Left colon (tissue), 2 donors: ENCODE results near the gene MYOM1. TPM values are rescaled to one million over a fixed set of nuclear protein-coding genes. Genes with fewer than 3 reads are reported as not detected.
A peak's percentile ranks its signal among the peaks of the same experiment; 100 is the strongest.

Experiments used
- ATAC-seq: fragments of 200-7000 bp; cut with Tn5 transposase; one replicate; pipeline ENCODE4 v1.9.1; 2020; ENCODE audit warnings: mild to moderate bottlenecking, moderate library complexity
- DNase-seq, 2 donors: peaks; one replicate each; pipeline ENCODE4 v3.0.0-alpha.2; 2020
- intact Hi-C, 2 donors: fragments of 100-400 bp; cut with DNase I in 1 of 2; cut with micrococcal nuclease in 1 of 2; formaldehyde crosslinking; loops; one replicate each; pipeline versions ENCODE4 v1.11.2 to v1.14.0; 2022; cut with DNase I, micrococcal nuclease
- long read RNA-seq: library from polyadenylated mRNA; unstranded; transcript quantifications from one replicate; pipeline ENCODE4 v2.0.0, GENCODE V29; 2021
- total RNA-seq, 2 donors: library from RNA; stranded (reverse); fragmentation: NEBNext Ultra II Directional; extraction: Animal tissue kit (Norgen Biotek cat#: 25700); gene quantifications; one replicate each; pipeline ENCODE4 v1.2.1, GENCODE V29; 2021
- donor health status: DM: no; HTN: no; CAD: no.
- donor health status: DM: yes; HTN: yes; CAD: no.

The MYOM1 gene
- 1 to 10 TPM; 3.5 to 9.6 TPM for total RNA-seq
- long read RNA-seq, partial matches to known transcripts: 3 of 5 reads
- long read RNA-seq, other reads (novel, unspliced or antisense): 2 of 5 reads

DNA sequence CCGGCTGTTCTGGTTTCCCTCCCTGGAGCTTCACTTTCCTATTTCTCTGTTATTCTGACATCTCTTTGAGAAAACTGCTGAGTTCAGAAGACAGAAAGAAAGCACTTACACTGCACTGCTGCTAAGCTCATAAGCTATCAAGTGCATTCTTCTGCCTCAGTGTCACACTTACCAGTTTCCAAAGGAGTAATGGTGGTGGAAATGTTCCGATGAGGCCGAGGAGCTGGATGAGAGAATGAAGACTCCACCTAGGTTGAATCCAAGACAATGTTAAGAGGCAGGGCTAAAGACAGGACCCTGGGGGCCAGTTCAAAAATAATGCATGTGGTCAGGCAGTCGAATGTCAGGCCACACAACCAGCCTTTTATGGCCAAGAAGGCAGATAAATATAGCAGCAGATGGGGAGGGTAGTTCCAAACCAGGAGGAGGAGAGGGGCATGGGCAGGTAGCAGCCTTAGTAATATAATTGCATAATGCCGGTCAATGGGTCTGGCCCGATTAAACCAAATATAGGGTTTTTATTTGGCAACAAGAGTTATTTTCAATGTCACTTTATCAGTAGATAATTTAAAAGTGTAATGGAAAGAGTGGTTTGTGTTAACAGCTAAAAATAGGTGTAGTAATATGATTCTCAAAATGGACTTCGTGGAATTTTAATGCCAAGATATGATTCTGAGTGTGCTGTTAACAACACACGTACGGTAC is at the start of gene MYOM1:
Gene MYOM1, minus strand, starts transcription at position 338 of the 705 bp plus-strand sequence. CDS start 4,745 bp downstream, outside the sequence.
- no peak for ATAC-seq
- no peak for DNase-seq
- intact Hi-C loops: no loop called here

DNA sequence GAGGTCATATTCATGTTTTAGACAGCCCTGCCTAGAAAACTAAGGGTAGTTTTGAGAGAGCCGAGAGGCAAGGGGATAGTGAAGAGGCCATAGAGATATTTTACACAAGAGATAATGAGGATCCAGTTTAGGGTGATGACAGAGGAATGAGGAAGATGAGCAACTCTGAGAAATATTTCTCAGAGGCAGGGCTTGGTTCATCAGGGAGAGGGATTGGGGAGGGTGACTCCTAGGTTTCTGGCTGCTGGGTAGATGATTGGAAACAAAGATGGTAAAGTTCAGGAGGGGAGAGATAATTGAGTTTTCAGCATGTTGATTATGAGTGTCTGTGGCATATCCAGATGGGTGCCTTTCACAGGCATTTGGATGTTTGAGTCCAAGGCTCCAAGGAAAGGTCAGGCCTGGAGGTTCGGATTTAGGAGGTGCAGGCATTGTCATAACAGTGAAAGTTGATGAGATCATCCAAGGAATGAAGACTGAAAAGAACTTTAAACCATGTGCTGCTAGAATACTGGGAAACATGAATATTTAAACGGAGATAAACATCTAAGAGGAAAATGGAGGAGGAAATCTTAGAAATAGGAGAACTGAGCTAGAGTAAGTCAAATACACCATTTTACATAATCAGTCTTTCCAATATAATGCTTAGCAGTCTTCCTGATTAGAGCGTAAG is 49.6 kb upstream of the MYOM1 start:
- intact Hi-C loops: no loop called here
- DNase-seq: no peak
- ATAC-seq: no peak

DNA sequence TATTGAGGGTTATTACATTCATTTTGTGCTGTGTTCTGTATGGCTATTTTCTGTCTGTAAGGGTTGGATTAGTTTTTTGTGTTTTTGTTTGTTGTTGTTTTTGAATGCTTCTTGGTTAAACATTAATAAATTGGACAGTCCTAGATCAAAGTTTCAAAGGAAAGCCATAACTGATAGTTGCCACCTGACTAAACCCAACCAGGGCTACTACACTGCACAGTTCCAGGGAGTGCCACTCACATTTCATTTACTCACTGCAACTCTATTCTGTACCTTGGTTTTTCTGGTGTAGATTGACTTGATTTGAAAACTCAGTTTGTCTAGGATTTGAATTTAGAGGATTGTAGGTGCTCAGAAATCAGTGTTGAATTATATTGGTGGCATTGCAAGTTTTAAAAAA is 48.5 kb upstream of the MYOM1 start:
- no peak for DNase-seq
- ATAC-seq: peak; percentile 53
- intact Hi-C loops: no loop called here

DNA sequence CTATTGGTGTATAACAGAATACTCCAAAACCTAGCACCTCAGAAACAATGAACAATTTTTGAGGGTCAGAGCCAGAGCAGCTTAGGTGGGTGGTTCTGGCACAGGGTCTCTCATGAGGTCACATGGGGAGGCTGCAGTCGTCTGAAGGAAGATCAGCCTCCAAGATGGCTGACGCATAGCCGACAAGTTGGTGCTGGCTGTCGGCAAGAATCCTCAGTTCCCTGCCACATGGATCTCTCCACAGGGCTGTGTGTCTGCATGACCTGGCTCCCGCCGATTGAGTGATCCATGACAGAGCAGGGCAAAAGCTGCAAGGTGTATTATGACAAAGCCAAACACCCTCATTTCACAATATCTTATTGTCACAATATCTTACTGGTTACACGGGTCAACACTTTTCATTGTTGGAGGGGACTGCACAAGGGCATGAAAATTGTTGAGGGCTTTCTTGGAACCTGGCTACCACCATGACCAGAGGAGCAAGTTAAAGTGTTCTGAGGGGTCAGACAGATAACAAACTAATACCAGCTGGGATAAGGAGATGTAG is 46.4 kb upstream of the MYOM1 start:
- intact Hi-C loops: no loop called here
- DNase-seq (no peak), ATAC-seq (no peak)

DNA sequence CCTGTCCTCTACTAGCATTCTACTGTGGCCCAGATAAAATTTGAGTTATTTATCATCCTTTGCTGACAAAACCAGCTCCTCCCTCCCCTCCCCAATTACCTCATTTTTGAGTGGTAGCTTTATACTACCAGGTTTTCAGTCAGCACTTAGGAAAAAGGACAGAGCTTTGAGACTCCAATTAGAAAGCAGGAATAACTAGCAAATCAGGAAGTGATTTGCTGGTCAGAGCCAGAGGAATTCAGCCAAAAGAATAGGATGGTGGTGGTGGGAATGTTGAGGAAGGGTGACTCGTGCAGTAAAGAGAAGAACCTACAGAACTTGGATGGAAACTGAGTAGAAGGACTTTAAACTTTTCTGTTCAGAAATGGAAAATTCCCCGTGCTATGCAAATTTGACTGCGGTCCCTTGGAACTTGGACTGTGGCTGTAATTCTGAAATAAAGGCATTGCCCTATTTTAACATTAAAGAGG is 45.8 kb upstream of the MYOM1 start:
- intact Hi-C loops: no loop called here
- DNase-seq (no peak), ATAC-seq (no peak)

DNA sequence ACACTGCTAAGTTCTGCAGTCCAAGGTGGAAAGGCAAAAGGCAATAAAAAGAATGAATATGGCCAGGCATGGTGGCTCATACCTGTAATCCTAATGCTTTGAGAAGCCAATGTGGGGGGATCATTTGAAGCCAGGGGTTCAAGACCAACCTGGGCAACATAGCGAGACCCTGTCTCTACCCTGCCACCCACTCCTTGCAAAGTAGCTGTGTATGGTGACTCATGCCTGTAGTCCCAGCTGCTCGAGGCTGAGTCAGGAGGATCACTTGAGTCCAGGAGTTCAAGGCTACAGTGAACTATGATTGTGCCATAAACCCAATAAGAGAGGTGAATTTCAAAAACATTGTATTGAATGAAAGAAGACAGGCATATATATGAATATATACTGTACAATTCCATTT is 44.6 kb upstream of the MYOM1 start:
- peak; percentile 17 for ATAC-seq
- intact Hi-C loops: no loop called here
- DNase-seq: no peak

DNA sequence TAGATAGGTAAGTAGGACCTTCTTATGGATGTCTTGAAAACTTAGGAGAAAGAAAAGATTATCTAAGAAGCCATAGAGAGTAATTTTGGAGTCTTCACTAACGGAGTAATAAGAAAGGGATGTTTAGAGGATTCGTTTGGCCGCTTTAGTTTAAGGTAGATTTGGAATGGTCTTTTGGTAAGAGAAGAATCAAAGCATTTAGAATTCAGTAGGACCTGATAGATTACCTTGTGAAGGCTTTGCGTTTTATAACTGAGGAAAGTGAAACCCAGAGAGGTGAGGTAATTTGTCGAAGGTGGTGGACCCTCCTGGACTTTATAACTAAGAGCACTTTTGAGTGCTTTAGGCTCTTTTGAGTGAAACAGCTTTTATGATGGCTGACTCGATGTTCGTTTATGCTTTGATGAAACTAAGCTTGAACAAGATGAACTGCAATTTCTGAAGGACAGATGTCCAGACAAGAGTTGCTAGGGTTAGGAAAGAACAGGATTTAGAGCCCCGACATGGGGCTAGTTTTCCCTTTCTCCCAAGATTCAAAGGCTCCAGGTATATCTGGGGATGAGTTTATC is 43.4 kb upstream of the MYOM1 start:
- intact Hi-C loops: no loop called here
- DNase-seq: no peak
- no peak for ATAC-seq

DNA sequence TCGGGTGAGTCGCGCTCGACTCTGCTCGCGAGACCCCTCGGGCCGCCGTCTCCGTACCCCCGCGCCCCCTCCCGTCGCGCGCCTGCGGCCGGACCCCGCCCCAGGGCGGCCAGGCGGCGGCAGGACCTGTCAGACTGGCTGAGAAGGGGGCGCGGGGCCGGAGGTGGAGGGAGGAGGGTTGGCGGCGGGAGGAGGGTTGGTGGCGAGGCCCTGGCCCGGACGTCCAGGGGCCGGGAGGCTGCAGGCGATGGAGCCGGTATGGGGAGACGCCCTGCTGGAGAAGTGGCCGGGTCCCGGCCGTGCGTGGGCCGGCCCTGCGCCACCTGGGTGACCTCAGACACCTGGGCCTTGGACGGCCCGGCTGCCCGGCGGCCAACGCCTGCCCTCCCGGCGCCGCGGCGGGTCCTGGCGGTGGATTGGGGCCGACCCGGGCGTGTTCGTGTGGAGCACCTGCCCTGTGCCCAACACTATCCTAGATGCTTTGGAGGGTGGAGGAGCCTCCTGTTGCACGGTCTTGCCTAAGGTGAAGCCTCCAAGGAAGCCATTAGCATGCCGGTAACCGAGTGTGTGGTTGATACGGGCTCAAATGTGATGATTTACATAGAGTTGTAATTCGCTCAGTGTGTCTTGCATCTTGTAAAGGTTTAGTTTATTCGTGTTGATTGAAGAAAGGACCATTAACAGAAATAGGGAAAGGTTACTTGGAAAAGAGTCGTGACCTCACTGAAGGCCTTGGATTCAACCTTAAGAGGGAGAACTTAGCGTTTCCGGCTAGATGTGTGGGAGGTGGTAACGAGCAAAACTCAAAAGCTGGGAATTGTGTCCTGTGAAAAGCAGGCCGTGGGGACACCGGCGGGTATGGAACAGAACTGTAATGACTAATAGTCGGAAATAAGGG is 42.7 kb upstream of the MYOM1 start:
- DNase-seq (peak; percentile 27 to 45), ATAC-seq (peak; percentile 52)
- intact Hi-C loops: no loop called here

DNA sequence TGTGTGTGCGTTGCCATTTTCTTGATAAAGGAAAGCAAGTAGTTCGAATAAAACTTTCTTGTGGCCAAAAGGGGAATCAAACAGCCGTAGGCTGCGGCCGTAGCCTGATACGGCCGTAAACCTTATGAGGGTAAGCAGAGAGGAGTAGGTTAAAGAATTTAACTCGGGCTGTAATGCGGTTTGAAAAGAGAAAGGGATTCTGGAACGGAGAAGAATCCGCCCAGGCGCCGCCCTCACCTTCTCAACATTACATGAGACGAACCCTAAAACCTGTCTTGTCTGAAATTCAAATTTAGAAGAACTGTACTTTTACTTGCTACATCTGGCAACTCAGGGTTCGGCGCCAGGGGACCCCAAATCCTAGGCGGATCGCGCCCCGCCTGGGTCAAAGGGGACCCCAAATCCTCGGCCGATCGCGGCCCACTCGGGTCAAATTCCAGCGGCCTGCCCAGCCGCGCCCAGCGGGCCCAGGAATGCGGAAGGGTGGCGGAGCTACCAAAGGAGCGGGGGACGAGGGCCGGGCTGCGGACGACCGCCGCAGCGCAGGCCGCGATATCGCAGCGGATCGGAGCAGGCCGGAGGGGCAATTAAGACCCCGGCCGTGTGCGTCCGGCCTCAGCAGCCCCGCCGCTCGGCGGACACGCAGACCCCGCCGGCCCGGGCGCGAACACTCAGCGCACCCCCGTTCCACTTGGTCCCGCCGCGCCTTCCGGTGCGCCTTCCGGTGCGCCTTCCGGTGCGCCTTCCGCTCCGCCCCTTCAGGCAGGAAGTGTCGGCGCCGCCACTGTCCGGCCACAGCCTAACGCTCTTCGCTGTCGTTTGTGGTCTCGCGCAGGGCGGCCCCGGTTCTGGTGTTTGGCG is 41.8 kb upstream of the MYOM1 start, which contains the start of gene MYL12B:
Gene MYL12B, plus strand, starts transcription at position 761 of the 861 bp plus-strand sequence. CDS start 10,766 bp downstream, outside the sequence.
- DNase-seq (peak; percentile 83 to 91), ATAC-seq (peak; percentile 80)

DNA sequence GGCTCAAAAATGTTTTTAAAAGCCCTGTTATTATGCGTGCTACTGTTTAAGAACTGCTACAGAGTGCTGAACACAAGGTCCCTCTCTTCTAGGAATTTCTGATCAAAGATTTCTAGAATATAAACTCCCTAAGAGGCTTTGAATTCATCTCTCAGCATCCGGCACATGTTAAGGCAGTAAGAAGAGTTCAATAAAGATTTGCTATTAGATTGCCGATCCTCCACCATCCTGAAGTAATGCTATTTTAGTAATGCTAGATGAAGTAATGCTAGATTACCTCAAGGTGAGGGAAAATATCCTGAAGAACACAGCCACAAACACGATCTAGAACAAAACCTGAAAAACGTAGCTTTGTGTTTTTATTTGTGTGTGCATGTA is 41.2 kb upstream of the MYOM1 start:
- peak; percentile 12 for ATAC-seq
- intact Hi-C loops: no loop called here

More for the DNA sequence above, 41.8 kb upstream of the MYOM1 start, which contains the start of gene MYL12B:
- intact Hi-C loops: no loop called here

DNA sequence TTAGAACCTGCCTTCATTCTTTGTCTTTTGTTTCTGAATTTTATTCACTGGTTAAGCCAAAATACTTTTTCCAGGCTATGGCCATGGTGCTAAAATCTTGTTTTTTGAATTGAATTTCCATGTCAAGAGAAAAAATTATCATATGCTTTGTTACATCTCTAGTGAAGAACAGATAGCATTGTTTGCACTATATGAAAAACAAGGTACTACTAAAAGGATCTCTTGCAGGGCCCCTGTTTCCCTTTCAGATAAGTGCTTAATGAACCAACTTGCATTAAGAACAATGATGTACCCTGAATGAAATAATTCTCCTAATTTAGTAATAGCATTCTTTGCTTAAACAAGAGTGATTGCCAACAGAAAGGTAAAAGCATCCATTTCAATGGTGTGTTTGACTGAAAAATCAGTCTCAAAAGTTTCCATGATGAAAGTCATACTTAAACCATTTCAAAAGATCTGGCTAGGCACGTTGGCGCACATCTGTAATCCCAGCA is 37.9 kb upstream of the MYOM1 start:
- DNase-seq (no peak), ATAC-seq (no peak)
- intact Hi-C loops: no loop called here

More for the DNA sequence above, 41.2 kb upstream of the MYOM1 start:
- no peak for DNase-seq

DNA sequence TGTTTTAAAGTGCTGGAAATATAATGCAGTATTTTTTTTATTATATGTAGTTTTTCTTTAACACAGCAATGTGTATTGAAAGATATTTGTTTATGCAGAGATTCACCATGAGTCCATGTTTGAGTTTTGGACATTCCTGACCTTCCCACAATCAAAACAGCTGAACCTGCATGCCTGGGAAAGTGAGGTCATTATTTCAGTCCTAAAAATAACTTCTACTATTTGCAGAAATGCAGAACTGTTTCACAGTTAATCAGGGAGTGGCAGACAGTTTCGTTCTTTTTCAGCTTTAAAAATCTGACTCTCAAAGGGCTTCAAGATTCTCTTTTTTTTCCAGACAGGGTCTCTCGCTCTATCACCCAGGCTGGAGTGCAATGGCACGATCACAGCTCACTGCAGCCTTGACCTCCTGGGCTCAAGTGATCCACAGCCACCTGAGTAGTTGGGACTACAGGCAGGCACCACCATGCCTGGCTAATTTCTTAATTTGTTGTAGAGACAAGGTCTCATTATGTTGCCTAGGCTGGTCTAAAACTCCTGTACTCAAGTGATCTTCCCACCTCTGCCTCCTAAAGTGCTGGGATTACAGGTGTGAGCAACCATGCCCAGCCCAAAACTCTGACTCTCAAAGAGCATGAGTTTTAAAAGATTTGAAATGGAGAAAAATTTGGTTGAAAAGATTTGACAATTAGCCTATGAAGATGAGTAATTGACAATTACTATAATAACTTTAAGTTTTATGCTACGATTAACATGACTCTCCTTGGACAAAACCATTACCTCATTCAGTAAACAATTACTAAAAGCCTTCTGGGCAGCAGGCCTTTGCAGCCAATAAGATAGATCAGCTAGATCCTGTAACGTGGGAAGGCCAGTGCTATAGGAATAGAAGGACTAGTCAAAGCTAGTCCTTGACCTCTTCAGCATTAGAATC is 37.2 kb upstream of the MYOM1 start:
- intact Hi-C loops: no loop called here
- DNase-seq (no peak), ATAC-seq (no peak)

DNA sequence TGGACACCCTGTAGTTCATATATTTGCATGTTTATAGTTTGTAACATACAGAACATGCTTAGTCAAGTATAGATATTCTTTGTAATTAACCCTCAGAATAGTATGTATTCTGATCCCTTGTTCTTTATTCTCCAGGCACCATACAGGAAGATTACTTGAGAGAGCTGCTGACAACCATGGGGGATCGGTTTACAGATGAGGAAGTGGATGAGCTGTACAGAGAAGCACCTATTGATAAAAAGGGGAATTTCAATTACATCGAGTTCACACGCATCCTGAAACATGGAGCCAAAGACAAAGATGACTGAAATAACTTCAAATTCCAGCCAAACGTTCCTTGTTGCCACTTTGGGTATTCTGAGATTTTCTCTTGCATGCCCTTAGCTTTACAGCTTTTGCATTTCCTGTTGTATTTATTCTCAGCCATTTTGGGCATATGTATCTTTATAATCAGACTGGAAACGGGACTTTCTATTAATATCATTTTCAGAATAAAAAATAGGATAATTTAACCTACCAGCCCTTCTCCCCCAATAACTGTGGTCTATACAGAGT is 35.9 kb upstream of the MYOM1 start:
- intact Hi-C loops: no loop called here
- ATAC-seq: no peak
- no peak for DNase-seq

DNA sequence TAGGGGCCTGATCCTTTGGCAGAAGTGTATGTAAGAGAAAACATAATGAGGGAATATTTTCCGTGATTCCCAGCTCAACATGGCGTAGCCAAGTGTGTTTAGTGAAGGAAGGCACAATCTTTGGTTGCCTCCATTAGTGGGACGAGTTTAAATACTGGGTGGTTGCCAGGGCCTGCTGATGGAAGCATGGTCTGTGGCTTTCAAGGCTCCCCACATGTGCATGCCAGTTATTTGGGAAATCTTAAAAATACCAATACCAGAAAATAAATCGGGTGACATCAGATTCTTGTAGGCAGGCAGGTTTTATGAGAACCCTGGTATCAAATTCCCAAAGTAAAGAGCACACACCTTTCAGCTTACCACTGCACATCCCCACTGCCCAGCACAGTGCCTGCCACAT is 35.0 kb upstream of the MYOM1 start:
- DNase-seq: no peak
- intact Hi-C loops: no loop called here
- ATAC-seq: no peak

DNA sequence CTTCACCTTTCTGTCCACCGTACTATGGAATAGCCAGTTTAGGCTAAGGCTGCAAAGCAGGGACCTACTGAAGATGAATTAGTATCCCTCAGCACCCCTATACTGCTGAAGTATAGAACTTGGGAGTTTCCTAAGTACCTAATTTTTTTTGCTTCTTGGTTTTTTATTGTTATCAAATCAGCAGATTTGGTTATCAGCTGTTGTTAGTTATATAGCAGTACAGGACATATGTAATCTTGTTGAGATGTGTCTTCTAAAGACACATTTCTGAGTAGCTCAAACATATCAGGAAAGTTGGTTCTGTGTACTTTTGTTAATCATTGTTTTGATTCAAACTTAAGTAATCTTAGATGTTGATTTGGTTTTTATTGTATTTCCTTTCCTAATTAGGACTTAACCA is 33.1 kb upstream of the MYOM1 start:
- no peak for ATAC-seq
- intact Hi-C loops: no loop called here
- DNase-seq: no peak

DNA sequence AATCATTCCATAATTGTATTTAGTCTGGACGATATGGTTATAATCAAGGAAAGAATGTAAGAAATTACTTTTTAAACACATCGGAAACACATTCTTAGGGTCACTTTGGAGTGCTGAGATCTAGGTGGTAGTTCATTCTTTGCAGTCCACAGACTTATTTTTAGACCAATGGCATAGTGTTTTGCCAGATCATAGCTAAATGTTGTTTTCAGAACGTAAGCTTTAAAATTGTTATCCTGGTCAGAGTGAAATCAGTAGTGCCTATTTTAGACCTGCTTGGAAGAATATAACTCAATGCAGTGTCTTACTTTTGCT is 32.2 kb upstream of the MYOM1 start:
- no peak for ATAC-seq
- intact Hi-C loops: no loop called here
- DNase-seq: no peak
